Skeletal muscle tissue (tissue), 4 donors: Measurements from ENCODE around the gene GFI1. TPM values are rescaled to one million over a fixed set of nuclear protein-coding genes. Genes with fewer than 3 reads are reported as not detected.
"Not testable (repeated sequence)": the region's sequence is repeated elsewhere in the genome, so short reads cannot be mapped to it uniquely, and the experiment has no call there.

Experiments used
- H3K27ac ChIP-seq: one replicate; pipeline ENCODE4 v1.7.0; 2013; ENCODE audit warnings: mild to moderate bottlenecking, low read depth, low read length, inconsistent platforms
- H3K27me3 ChIP-seq, 3 donors: one replicate each; pipeline ENCODE4 v1.7.0; 2013; ENCODE audit warnings: low read length in 3 of 3; ENCODE audit not compliant: control insufficient read depth in 3 of 3, insufficient read depth in 3 of 3
- H3K36me3 ChIP-seq, 3 donors: one replicate each; pipeline ENCODE4 v1.7.0; 2013; ENCODE audit warnings: low read length in 3 of 3; ENCODE audit not compliant: control insufficient read depth in 3 of 3, insufficient read depth in 3 of 3
- H3K4me1 ChIP-seq, 3 donors: one replicate each; pipeline ENCODE4 v1.7.0; 2013; ENCODE audit warnings: low read length in 3 of 3, mild to moderate bottlenecking in 3 of 3; ENCODE audit not compliant: control insufficient read depth in 3 of 3, insufficient read depth in 3 of 3
- H3K4me3 ChIP-seq, 3 donors: one replicate each; pipeline ENCODE4 v1.7.0; 2013; ENCODE audit warnings: low read length in 3 of 3
- H3K9ac ChIP-seq, 3 donors: one replicate each; pipeline ENCODE4 v1.7.0; 2013; ENCODE audit warnings: low read length in 3 of 3, mild to moderate bottlenecking in 3 of 3, moderate library complexity in 2 of 3, low read depth in 1 of 3
- H3K9me3 ChIP-seq, 3 donors: one replicate each; pipeline ENCODE4 v1.7.0; 2013; ENCODE audit warnings: low read length in 3 of 3; ENCODE audit not compliant: control insufficient read depth in 3 of 3
- total RNA-seq: library from RNA; depleted of rRNA; stranded (reverse); fragments of >200 nt; gene quantifications from one replicate; pipeline ENCODE4 v1.2.3, GENCODE V29; 2014
- donor health status: Osteomylitis.

GFI1 gene
- total RNA-seq, 1 donor from 2014 or later, result 0.52 TPM

GRCh38 chr1:92444351-92444750 is 42.4 kb downstream of the GFI1 start:
- Histone ChIP-seq H3K4me3 (no peak overlapping the region), H3K9ac (no peak overlapping the region), H3K36me3 (no peaks in the 10 kb centered on the region), H3K9me3 (no peaks in the 10 kb centered on the region), H3K27ac (no peak overlapping the region), H3K27me3 (peaks cover 0 to 2% (median 0%) of the 10 kb centered on the region in 3 donors), H3K4me1 (no peaks in the 10 kb centered on the region)

GRCh38 chr1:92443893-92444292 is 42.8 kb downstream of the GFI1 start:
- Histone ChIP-seq H3K36me3 (no peaks in the 10 kb centered on the region), H3K27ac (no peak overlapping the region), H3K9me3 (no peaks in the 10 kb centered on the region), H3K9ac (no peak overlapping the region), H3K4me1 (no peaks in the 10 kb centered on the region), H3K27me3 (peaks cover 0 to 2% (median 0%) of the 10 kb centered on the region in 3 donors), H3K4me3 (no peak overlapping the region)

GRCh38 chr1:92442351-92442750 is 44.4 kb downstream of the GFI1 start:
- Histone ChIP-seq H3K36me3 (no peaks in the 10 kb centered on the region), H3K27me3 (peaks cover 0 to 2% (median 0%) of the 10 kb centered on the region in 3 donors), H3K4me3 (no peak overlapping the region), H3K4me1 (no peaks in the 10 kb centered on the region), H3K9me3 (no peaks in the 10 kb centered on the region), H3K9ac (no peak overlapping the region), H3K27ac (no peak overlapping the region)

GRCh38 chr1:92441697-92442342 is 44.9 kb downstream of the GFI1 start:
- Histone ChIP-seq H3K9me3 (peaks cover 0 to under 1% (median 0%) of the 10 kb centered on the region in 3 donors), H3K36me3 (no peaks in the 10 kb centered on the region), H3K9ac (no peak overlapping the region), H3K27me3 (peaks cover 0 to 2% (median 0%) of the 10 kb centered on the region in 3 donors), H3K4me1 (no peaks in the 10 kb centered on the region), H3K4me3 (no peak overlapping the region), H3K27ac (no peak overlapping the region)

- no peaks in the 10 kb centered on the region for H3K4me1 ChIP-seq
- H3K4me3 ChIP-seq, result no peak overlapping the region
- H3K36me3 ChIP-seq, result no peaks in the 10 kb centered on the region
Measured at GRCh38 chr1:92441316-92441696, 45.4 kb downstream of the GFI1 start.

GRCh38 chr1:92439291-92439690 is 47.4 kb downstream of the GFI1 start:
- no peaks in the 10 kb centered on the region for H3K36me3 ChIP-seq
- no peaks in the 10 kb centered on the region for H3K27me3 ChIP-seq
- H3K9me3 ChIP-seq, result peaks cover 0 to 2% (median 0%) of the 10 kb centered on the region in 3 donors
- H3K4me1 ChIP-seq, result no peaks in the 10 kb centered on the region
- no peak overlapping the region for H3K27ac ChIP-seq
- H3K9ac ChIP-seq, result no peak overlapping the region
- H3K4me3 ChIP-seq, result no peak overlapping the region

More at GRCh38 chr1:92441316-92441696, 45.4 kb downstream of the GFI1 start:
- no peak overlapping the region for H3K9ac ChIP-seq
- H3K27ac ChIP-seq, result no peak overlapping the region
- no peaks in the 10 kb centered on the region for H3K27me3 ChIP-seq
- H3K9me3 ChIP-seq, result peaks cover 0 to 2% (median 0%) of the 10 kb centered on the region in 3 donors

GRCh38 chr1:92434572-92434971 is 52.2 kb downstream of the GFI1 start:
- H3K27ac ChIP-seq, H3K9me3 ChIP-seq, H3K4me3 ChIP-seq, H3K36me3 ChIP-seq, H3K27me3 ChIP-seq, H3K9ac ChIP-seq, H3K4me1 ChIP-seq: not testable (repeated sequence)

- Histone ChIP-seq H3K4me1 (no peaks in the 10 kb centered on the region), H3K27ac (no peak overlapping the region), H3K9me3 (no peaks in the 10 kb centered on the region), H3K36me3 (no peaks in the 10 kb centered on the region), H3K9ac (no peak overlapping the region), H3K4me3 (no peak overlapping the region), H3K27me3 (no peaks in the 10 kb centered on the region)
Measured at GRCh38 chr1:92430030-92430429, 56.7 kb downstream of the GFI1 start.

- no peaks in the 10 kb centered on the region for H3K36me3 ChIP-seq
- no peaks in the 10 kb centered on the region for H3K27me3 ChIP-seq
- H3K4me1 ChIP-seq, result no peaks in the 10 kb centered on the region
- H3K27ac ChIP-seq, result no peak overlapping the region
- H3K9ac ChIP-seq, result no peak overlapping the region
- no peaks in the 10 kb centered on the region for H3K9me3 ChIP-seq
- no peak overlapping the region for H3K4me3 ChIP-seq
Measured at GRCh38 chr1:92425617-92426016, 61.1 kb downstream of the GFI1 start.
